GM23248 (cell line): ENCODE data around the gene CD4. TPM values are rescaled to one million over a fixed set of nuclear protein-coding genes. Genes with fewer than 3 reads are reported as not detected.

Experiments
- DNase-seq: peaks from one replicate; pipeline ENCODE4 v3.0.0-alpha.2; 2015
- H2AFZ ChIP-seq: fragments of 200-600 bp; sonication (generic); 2 replicates; pipeline ENCODE4 v1.6.1; 2016; ENCODE audit warnings: antibody characterized with exemption
- H3F3A ChIP-seq: fragments of 200-600 bp; sonication (generic); 2 replicates; pipeline ENCODE4 v1.6.1; 2016; ENCODE audit warnings: mild to moderate bottlenecking, antibody characterized with exemption, mixed run types; ENCODE audit not compliant: insufficient read depth
- H3K27ac ChIP-seq: fragments of 200-600 bp; sonication (generic); 2 replicates; pipeline ENCODE4 v1.5.1; 2016; ENCODE audit warnings: mild to moderate bottlenecking
- H3K27me3 ChIP-seq: fragments of 200-600 bp; sonication (generic); replicated peaks from 2 replicates; pipeline ENCODE4 v1.6.1; 2016; ENCODE audit warnings: mild to moderate bottlenecking; ENCODE audit not compliant: insufficient read depth
- H3K36me3 ChIP-seq: fragments of 200-600 bp; sonication (generic); 2 replicates; pipeline ENCODE4 v1.6.1; 2016; ENCODE audit warnings: low read depth, mild to moderate bottlenecking
- H3K4me1 ChIP-seq: fragments of 200-600 bp; sonication (generic); 2 replicates; pipeline ENCODE4 v1.6.1; 2016; ENCODE audit warnings: mild to moderate bottlenecking; ENCODE audit not compliant: insufficient read depth
- H3K4me2 ChIP-seq: fragments of 200-600 bp; sonication (generic); one replicate; pipeline ENCODE4 v1.6.1; 2016; ENCODE audit warnings: mild to moderate bottlenecking; ENCODE audit not compliant: unreplicated experiment
- H3K4me3 ChIP-seq: fragments of 200-600 bp; sonication (generic); 2 replicates; pipeline ENCODE4 v1.5.1; 2016; ENCODE audit warnings: mild to moderate bottlenecking
- H3K79me2 ChIP-seq: fragments of 200-600 bp; sonication (generic); 2 replicates; pipeline ENCODE4 v1.6.1; 2016; ENCODE audit warnings: mild to moderate bottlenecking; ENCODE audit not compliant: insufficient read depth
- H3K9ac ChIP-seq: fragments of 200-600 bp; sonication (generic); 2 replicates; pipeline ENCODE4 v1.6.1; 2016; ENCODE audit warnings: mild to moderate bottlenecking
- H3K9me2 ChIP-seq: fragments of 200-600 bp; sonication (generic); 2 replicates; pipeline ENCODE4 v1.6.1; 2016; ENCODE audit warnings: mixed run types, mild to moderate bottlenecking, moderate library complexity; ENCODE audit not compliant: insufficient read depth
- H3K9me3 ChIP-seq: fragments of 200-600 bp; sonication (generic); one replicate; pipeline ENCODE4 v1.6.1; 2017; ENCODE audit warnings: low read depth
- H4K20me1 ChIP-seq: fragments of 200-600 bp; sonication (generic); 2 replicates; pipeline ENCODE4 v1.6.0; 2016; ENCODE audit not compliant: insufficient read depth
- EZH2 ChIP-seq: fragments of 200-600 bp; sonication (generic); IDR thresholded peaks from 2 replicates; pipeline ENCODE4 v1.6.1; 2018; ENCODE audit warnings: antibody characterized with exemption, mild to moderate bottlenecking; ENCODE audit not compliant: insufficient read depth, poor library complexity, severe bottlenecking
- EZH2phosphoT487 ChIP-seq: fragments of 200-600 bp; sonication (generic); IDR thresholded peaks from 2 replicates; pipeline ENCODE4 v1.6.1; 2018; ENCODE audit warnings: antibody characterized with exemption, moderate library complexity, mild to moderate bottlenecking, low read depth; ENCODE audit not compliant: insufficient read depth
- WGBS, 2 experiments: methylation state at CpG; one replicate each; pipeline ENCODE4 v1.1.6; 2015 to 2017; ENCODE audit warnings: low lambda C conversion rate in 2 of 2, low coverage in 1 of 2; ENCODE audit errors: missing lambda C conversion rate in 2 of 2; 5-methylcytosine and 5-hydroxymethylcytosine counted together
- in situ Hi-C: fragments of 300-500 bp; cut with MboI; formaldehyde crosslinking; loops from 2 replicates; pipeline ENCODE4 v1.15.0; 2020
- polyA plus RNA-seq: library from polyadenylated mRNA; unstranded; fragments of >200 nt; fragmentation: Nextera tagmentation; extraction: Ambion mirVana; gene quantifications from 2 replicates; pipeline ENCODE4 v1.2.1, GENCODE V29; 2016
- total RNA-seq: library from RNA; depleted of rRNA; stranded (reverse); fragments of >200 nt; shearing (Covaris generic); gene quantifications from 2 replicates; pipeline ENCODE4 v1.2.3, GENCODE V29; 2014

The CD4 gene
- total and polyA plus RNA-seq, 2 experiments from 2014 or later: not detected

- in situ Hi-C loops: no loop called here
- H3K9ac ChIP-seq: no peak overlapping the region
- no peaks in the 10 kb centered on the region for H3F3A ChIP-seq
- H3K36me3 ChIP-seq: no peaks in the 10 kb centered on the region
- H3K27me3 ChIP-seq: peaks cover 13% of the 10 kb centered on the region
- no peaks in the 10 kb centered on the region for H3K79me2 ChIP-seq
- no peaks in the 10 kb centered on the region; the same call in 1 of the 2 replicates for H3K4me1 ChIP-seq
- no peak for DNase-seq
- H3K27ac ChIP-seq: no peak overlapping the region
- H3K9me2 ChIP-seq: no peaks in the 10 kb centered on the region
- H3K4me3 ChIP-seq: no peak overlapping the region
- H3K4me2 ChIP-seq: no peak overlapping the region
- no peaks in the 10 kb centered on the region for H3K9me3 ChIP-seq
- TF ChIP-seq EZH2phosphoT487 (no peak), EZH2 (no peak)
- H2AFZ ChIP-seq: no peak overlapping the region
- WGBS, 2 experiments: 69 to 72% methylated on average over 13 of the region's 13 CpGs
- no peaks in the 10 kb centered on the region for H4K20me1 ChIP-seq
Measured at GRCh38 chr12:6819106-6820030, 30.0 kb downstream of the CD4 start.

- H3K27ac ChIP-seq: no peak overlapping the region
- no peak for DNase-seq
- 85 to 86% methylated on average over 5 of the region's 5 CpGs for WGBS, 2 experiments
- TF ChIP-seq EZH2 (no peak), EZH2phosphoT487 (no peak)
- no peak overlapping the region for H2AFZ ChIP-seq
- H3K27me3 ChIP-seq: peaks cover 9% of the 10 kb centered on the region
- H3K4me3 ChIP-seq: no peak overlapping the region
- no peaks in the 10 kb centered on the region for H3K36me3 ChIP-seq
- no peak overlapping the region for H3K9ac ChIP-seq
- no peaks in the 10 kb centered on the region for H3K9me2 ChIP-seq
- peaks cover 5% of the 10 kb centered on the region for H3K4me1 ChIP-seq
- H3K9me3 ChIP-seq: no peaks in the 10 kb centered on the region
- no peak overlapping the region for H3K4me2 ChIP-seq
- no peaks in the 10 kb centered on the region; the same call in 1 of the 2 replicates for H3F3A ChIP-seq
- no peaks in the 10 kb centered on the region for H3K79me2 ChIP-seq
- H4K20me1 ChIP-seq: no peaks in the 10 kb centered on the region
- in situ Hi-C loops: no loop called here
Measured at GRCh38 chr12:6820166-6820565, 30.8 kb downstream of the CD4 start.

GRCh38 chr12:6821591-6822425, 32.5 kb downstream of the CD4 start, which contains the start of gene GPR162:
Gene GPR162, plus strand, starts transcription at chr12:6821821. Its CDS starts 2,078 bp downstream, at chr12:6823899.
- no peaks in the 10 kb centered on the region for H3K36me3 ChIP-seq
- peaks cover 3% of the 10 kb centered on the region; the same call in 1 of the 2 replicates for H3K79me2 ChIP-seq
- H3K4me3 ChIP-seq: peak within 1 kb of the TSS; percentile 59
- H3K27ac ChIP-seq: no peak within 1 kb of the TSS
- peaks cover 8% of the 10 kb centered on the region for H3K4me1 ChIP-seq
- no peaks in the 10 kb centered on the region for H4K20me1 ChIP-seq
- H3K4me2 ChIP-seq: peak within 1 kb of the TSS; percentile 30
- whole genome bisulfite sequencing, 2 experiments: 0 to 1% methylated on average over 3 to 28 of the region's 28 CpGs
- H2AFZ ChIP-seq: no peak within 1 kb of the TSS
- H3K9ac ChIP-seq: peak within 1 kb of the TSS; percentile 12; the same call in 1 of the 2 replicates
- no peak for TF ChIP-seq EZH2
- no peak for TF ChIP-seq EZH2phosphoT487
- no peaks in the 10 kb centered on the region for H3K9me2 ChIP-seq
- peaks cover 7% of the 10 kb centered on the region for H3K27me3 ChIP-seq
- H3K9me3 ChIP-seq: no peaks in the 10 kb centered on the region
- in situ Hi-C loops: no loop called here
- peak; percentile 61 for DNase-seq
- no peaks in the 10 kb centered on the region; the same call in 1 of the 2 replicates for H3F3A ChIP-seq

GRCh38 chr12:6822426-6823135, 33.3 kb downstream of the CD4 start:
- no peak overlapping the region for H3K4me3 ChIP-seq
- in situ Hi-C loops: no loop called here
- TF ChIP-seq EZH2phosphoT487 (no peak), EZH2 (no peak)

More at GRCh38 chr12:6822426-6823135, 33.3 kb downstream of the CD4 start:
- no peak overlapping the region for H2AFZ ChIP-seq
- no peak for DNase-seq
- no peaks in the 10 kb centered on the region; the same call in 1 of the 2 replicates for H3F3A ChIP-seq
- peaks cover 11% of the 10 kb centered on the region for H3K79me2 ChIP-seq
- no peaks in the 10 kb centered on the region for H4K20me1 ChIP-seq
- no peaks in the 10 kb centered on the region for H3K9me3 ChIP-seq
- WGBS, 2 experiments: 19 to 20% methylated on average over 7 of the region's 7 CpGs
- no peak overlapping the region for H3K9ac ChIP-seq
- H3K4me2 ChIP-seq: no peak overlapping the region
- no peaks in the 10 kb centered on the region for H3K36me3 ChIP-seq
- H3K4me1 ChIP-seq: peaks cover 14% of the 10 kb centered on the region
- no peak overlapping the region for H3K27ac ChIP-seq
- peaks cover 7% of the 10 kb centered on the region for H3K27me3 ChIP-seq
- no peaks in the 10 kb centered on the region for H3K9me2 ChIP-seq
